SK-N-SH treated with all-trans-retinoic acid at 6 μM for 48 hours (cell line): ENCODE data around the gene DISP1.

Experiments
- ATAC-seq: fragments of 200-7000 bp; cut with Tn5 transposase; 3 replicates; pipeline ENCODE4 v1.9.1; 2020; ENCODE audit warnings: mild to moderate bottlenecking, moderate library complexity
- ARNTL ChIP-seq: fragments of 450-650 bp; formaldehyde crosslinking; IDR thresholded peaks from 2 replicates; pipeline ENCODE4 v1.5.0; 2020; ENCODE audit warnings: low read depth, mild to moderate bottlenecking, moderate library complexity, borderline replicate concordance
- BACH2 ChIP-seq: fragments of 250-450 bp; sonication (Bioruptor Pico); IDR thresholded peaks from 2 replicates; pipeline ENCODE4 v1.9.0; 2021; ENCODE audit warnings: mild to moderate bottlenecking, borderline replicate concordance
- CSRNP3 ChIP-seq: fragments of 250-450 bp; sonication (Bioruptor Pico); IDR thresholded peaks from 2 replicates; pipeline ENCODE4 v1.5.1; 2021; ENCODE audit warnings: mild to moderate bottlenecking, moderate library complexity
- ESRRG ChIP-seq: fragments of 250-450 bp; sonication (Bioruptor Pico); IDR thresholded peaks from 2 replicates; pipeline ENCODE4 v1.6.1; 2021; ENCODE audit warnings: mild to moderate bottlenecking
- ISL1 ChIP-seq: fragments of 250-450 bp; sonication (Bioruptor Pico); IDR thresholded peaks from 2 replicates; pipeline ENCODE4 v2.1.2; 2022; ENCODE audit warnings: mild to moderate bottlenecking, moderate library complexity
- OSR1 ChIP-seq: fragments of 250-450 bp; sonication (Bioruptor Pico); IDR thresholded peaks from 2 replicates; pipeline ENCODE4 v1.8.0; 2022; ENCODE audit warnings: moderate library complexity, mild to moderate bottlenecking, inconsistent platforms
- PATZ1 ChIP-seq: fragments of 250-450 bp; sonication (Bioruptor Pico); IDR thresholded peaks from 2 replicates; pipeline ENCODE4 v1.8.0; 2020; ENCODE audit warnings: mild to moderate bottlenecking, moderate library complexity, borderline replicate concordance
- PPARA ChIP-seq: fragments of 250-450 bp; sonication (Bioruptor Pico); IDR thresholded peaks from 2 replicates; pipeline ENCODE4 v1.5.0; 2020; ENCODE audit warnings: mild to moderate bottlenecking, borderline replicate concordance
- RARB ChIP-seq: fragments of 250-450 bp; sonication (Bioruptor Pico); IDR thresholded peaks from 2 replicates; pipeline ENCODE4 v1.8.0; 2021; ENCODE audit warnings: mild to moderate bottlenecking, moderate library complexity
- SNAI2 ChIP-seq: fragments of 250-450 bp; sonication (Bioruptor Pico); IDR thresholded peaks from 2 replicates; pipeline ENCODE4 v1.5.0; 2020; ENCODE audit warnings: mild to moderate bottlenecking, moderate library complexity
- TCF4 ChIP-seq: fragments of 250-450 bp; sonication (Bioruptor Pico); IDR thresholded peaks from 2 replicates; pipeline ENCODE4 v1.8.0; 2021; ENCODE audit warnings: mild to moderate bottlenecking, moderate library complexity, borderline replicate concordance
- TOX ChIP-seq: fragments of 250-450 bp; sonication (Bioruptor Pico); IDR thresholded peaks from 2 replicates; pipeline ENCODE4 v1.8.0; 2021; ENCODE audit warnings: mild to moderate bottlenecking, moderate library complexity, borderline replicate concordance
- TSHZ2 ChIP-seq: fragments of 250-450 bp; sonication (Bioruptor Pico); IDR thresholded peaks from 2 replicates; pipeline ENCODE4 v1.5.0; 2020; ENCODE audit warnings: mild to moderate bottlenecking, moderate library complexity
- ZC3H10 ChIP-seq: fragments of 250-450 bp; sonication (Bioruptor Pico); IDR thresholded peaks from 2 replicates; pipeline ENCODE4 v1.5.1; 2021; ENCODE audit warnings: mild to moderate bottlenecking, moderate library complexity
- ZFP3 ChIP-seq: fragments of 250-450 bp; sonication (Bioruptor Pico); IDR thresholded peaks from 2 replicates; pipeline ENCODE4 v1.5.0; 2020; ENCODE audit warnings: mild to moderate bottlenecking, moderate library complexity
- ZFP30 ChIP-seq: fragments of 450-650 bp; formaldehyde crosslinking; IDR thresholded peaks from 2 replicates; pipeline ENCODE4 v1.5.0; 2022; ENCODE audit warnings: mild to moderate bottlenecking, moderate library complexity
- ZNF565 ChIP-seq: fragments of 450-650 bp; formaldehyde crosslinking; conservative IDR thresholded peaks from 2 replicates; pipeline ENCODE4 v1.5.0; 2020; ENCODE audit warnings: low read depth, mild to moderate bottlenecking, moderate library complexity
- ZNF8 ChIP-seq: fragments of 450-650 bp; formaldehyde crosslinking; IDR thresholded peaks from 2 replicates; pipeline ENCODE4 v1.5.0; 2020; ENCODE audit warnings: mild to moderate bottlenecking, moderate library complexity
- TF ChIP-seq, protein P1 (sequence below): fragments of 250-450 bp; sonication (Bioruptor Pico); IDR thresholded peaks from 2 replicates; pipeline ENCODE4 v1.5.1; 2020; ENCODE audit warnings: low read depth, mild to moderate bottlenecking, moderate library complexity

DISP1 gene

DNA sequence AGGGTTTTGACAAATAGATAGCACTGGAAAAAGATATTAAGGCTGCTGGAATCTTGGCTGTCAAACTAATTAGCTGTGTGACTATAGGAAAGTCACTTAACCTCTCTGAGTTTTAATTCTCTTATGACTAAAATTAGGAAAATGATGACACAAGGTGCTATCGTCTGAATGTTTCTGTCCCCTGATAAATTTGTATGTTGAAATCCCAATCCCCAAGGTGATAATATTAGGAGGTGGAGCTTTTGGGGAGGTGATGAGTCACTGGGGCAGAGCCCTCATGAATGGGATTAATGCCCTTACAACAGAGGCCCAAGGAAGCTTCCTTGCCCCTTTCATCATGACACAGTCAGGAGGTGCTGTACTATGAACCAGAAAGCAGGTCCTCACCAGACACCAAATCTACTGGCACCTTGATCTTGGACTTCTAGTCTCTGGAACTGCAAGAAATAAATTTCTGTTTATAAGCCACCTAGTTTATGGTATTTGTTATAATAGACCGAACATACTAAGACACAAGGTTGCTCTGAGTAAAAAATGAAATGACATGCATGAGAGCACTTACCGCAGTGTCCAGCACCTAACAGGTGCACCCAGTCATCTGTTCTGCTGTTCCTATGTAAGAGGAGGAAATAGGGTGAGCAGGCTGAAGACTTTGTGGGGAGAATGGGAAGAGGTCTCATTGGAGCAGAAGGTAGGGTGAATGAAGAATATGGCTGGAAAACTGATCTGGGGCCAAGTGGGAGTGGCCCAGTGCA lies 26.3 kb upstream of the DISP1 start:
- no peak for TF ChIP-seq TSHZ2
- ATAC-seq, result no peak

DNA sequence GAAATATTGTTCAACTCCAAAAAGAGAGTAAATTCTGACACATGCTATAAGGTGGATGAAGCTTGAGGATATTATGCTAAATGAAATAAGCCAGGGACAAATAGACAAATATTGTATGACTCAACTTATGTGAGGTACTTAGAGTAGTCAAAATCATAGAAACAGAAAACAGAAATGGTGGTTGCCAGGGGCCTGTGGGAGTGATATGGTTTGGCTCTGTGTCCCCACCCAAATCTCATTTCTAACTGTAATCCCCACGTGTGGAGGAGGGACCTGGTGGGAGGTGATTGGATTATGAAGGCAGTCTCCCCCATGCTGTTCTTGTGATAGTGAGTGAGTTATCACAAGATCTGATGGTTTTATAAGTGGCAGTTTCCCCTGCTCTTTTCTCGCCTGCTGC lies 24.7 kb upstream of the DISP1 start:
- no peak for TF ChIP-seq ESRRG
- no peak for TF ChIP-seq ZFP3 (CRISPR knock-in tag)
- TF ChIP-seq OSR1 (CRISPR knock-in tag), result no peak
- no peak for TF ChIP-seq ZNF565 (CRISPR knock-in tag)
- no peak for TF ChIP-seq BACH2 (CRISPR knock-in tag)
- TF ChIP-seq ZFP30, result no peak
- no peak for TF ChIP-seq ZC3H10 (CRISPR knock-in tag)
- TF ChIP-seq, all 23 proteins: peak for 0
- no peak for ATAC-seq

DNA sequence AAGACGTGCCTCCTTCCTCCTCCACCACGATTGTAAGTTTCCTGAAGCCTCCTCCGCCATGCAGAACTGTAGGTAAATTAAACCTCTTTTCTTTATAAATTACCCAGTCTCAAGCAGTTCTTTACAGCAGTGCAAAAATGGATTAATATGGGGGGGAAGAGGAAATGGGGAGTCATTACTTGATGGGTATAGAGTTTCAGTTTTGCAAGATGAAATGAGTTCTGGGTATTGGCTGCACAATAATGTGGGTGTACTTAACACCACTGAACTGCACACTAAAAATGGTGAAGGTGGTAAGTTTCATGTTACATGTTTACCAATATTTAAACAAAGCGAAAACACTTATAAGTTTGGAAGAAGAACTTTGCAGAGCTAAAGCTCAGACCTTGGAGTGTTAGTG lies 24.3 kb upstream of the DISP1 start:
- ATAC-seq, result no peak
- TF ChIP-seq RARB (CRISPR knock-in tag), result no peak
- TF ChIP-seq SNAI2 (CRISPR knock-in tag), result no peak
- TF ChIP-seq CSRNP3 (CRISPR knock-in tag), result no peak
- TF ChIP-seq PPARA (CRISPR knock-in tag), result no peak
- TF ChIP-seq TOX (CRISPR knock-in tag), result no peak
- no peak for TF ChIP-seq TSHZ2
- TF ChIP-seq, protein P1, sequence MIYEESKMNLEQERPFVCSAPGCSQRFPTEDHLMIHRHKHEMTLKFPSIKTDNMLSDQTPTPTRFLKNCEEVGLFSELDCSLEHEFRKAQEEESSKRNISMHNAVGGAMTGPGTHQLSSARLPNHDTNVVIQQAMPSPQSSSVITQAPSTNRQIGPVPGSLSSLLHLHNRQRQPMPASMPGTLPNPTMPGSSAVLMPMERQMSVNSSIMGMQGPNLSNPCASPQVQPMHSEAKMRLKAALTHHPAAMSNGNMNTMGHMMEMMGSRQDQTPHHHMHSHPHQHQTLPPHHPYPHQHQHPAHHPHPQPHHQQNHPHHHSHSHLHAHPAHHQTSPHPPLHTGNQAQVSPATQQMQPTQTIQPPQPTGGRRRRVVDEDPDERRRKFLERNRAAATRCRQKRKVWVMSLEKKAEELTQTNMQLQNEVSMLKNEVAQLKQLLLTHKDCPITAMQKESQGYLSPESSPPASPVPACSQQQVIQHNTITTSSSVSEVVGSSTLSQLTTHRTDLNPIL (CRISPR knock-in tag), result no peak
- TF ChIP-seq OSR1 (CRISPR knock-in tag), result no peak
- no peak for TF ChIP-seq ESRRG

DNA sequence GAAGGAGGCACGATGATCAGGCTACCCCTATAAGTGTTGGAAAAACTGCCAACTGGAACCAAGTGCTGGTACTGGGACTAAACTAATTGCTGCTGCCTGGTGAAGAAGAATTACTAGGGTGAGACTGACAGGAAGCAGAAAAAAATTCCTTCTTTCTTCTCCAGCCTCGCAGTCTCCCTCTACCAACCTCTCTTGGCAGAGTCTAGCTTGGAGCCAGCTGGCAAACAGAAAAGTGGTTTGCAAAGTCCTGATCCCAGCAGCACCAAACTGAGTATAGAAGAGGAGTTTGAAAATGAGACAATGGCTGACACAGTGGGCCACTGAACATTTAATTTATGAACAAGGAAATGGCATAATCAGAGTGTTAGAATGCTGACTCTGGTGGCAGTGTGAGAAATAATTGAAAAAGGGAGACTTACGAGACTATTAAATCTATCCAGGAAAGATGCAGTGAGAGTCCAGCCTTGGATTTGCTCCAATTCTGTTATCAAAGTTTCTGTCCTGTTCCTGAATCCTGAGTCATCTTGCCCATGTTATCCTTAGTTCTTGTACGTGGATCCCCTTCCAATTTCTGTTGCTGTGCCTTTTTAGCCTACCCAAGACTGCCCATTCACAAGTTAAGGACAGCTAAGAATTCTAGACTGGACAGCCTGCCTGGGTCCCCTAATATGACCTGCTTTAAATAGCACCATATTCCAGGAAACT lies 23.7 kb upstream of the DISP1 start:
- TF ChIP-seq ARNTL (CRISPR knock-in tag) (no peak), ZNF565 (CRISPR knock-in tag) (no peak), TCF4 (no peak), PPARA (CRISPR knock-in tag) (no peak), SNAI2 (CRISPR knock-in tag) (no peak), BACH2 (CRISPR knock-in tag) (no peak), RARB (CRISPR knock-in tag) (no peak), ISL1 (CRISPR knock-in tag) (no peak), ZNF8 (CRISPR knock-in tag) (no peak), TSHZ2 (no peak), OSR1 (CRISPR knock-in tag) (no peak), PATZ1 (CRISPR knock-in tag) (no peak)
- TF ChIP-seq, protein P1 (CRISPR knock-in tag), result no peak
- ATAC-seq, result peak; percentile 31; the same call in 2 of the 3 replicates
